SU-DHL-6 (cell line): ENCODE data around the gene KRTAP12-1.

ENCODE experiments used
- H2AFZ ChIP-seq: fragments of 200-600 bp; sonication (generic); 2 replicates; pipeline ENCODE4 v1.6.1; 2014; ENCODE audit warnings: low read depth, mild to moderate bottlenecking, moderate library complexity, mixed read lengths, antibody characterized with exemption, low read length; ENCODE audit not compliant: severe bottlenecking
- H3F3A ChIP-seq: fragments of 200-600 bp; shearing (Covaris generic); 2 replicates; pipeline ENCODE4 v1.6.0; 2016; ENCODE audit warnings: antibody characterized with exemption, mild to moderate bottlenecking; ENCODE audit not compliant: insufficient read depth
- H3K27ac ChIP-seq: fragments of 200-600 bp; sonication (generic); 2 replicates; pipeline ENCODE4 v1.5.1; 2016; ENCODE audit warnings: low read depth, mild to moderate bottlenecking, low read length, moderate library complexity, mixed read lengths
- H3K27me3 ChIP-seq: fragments of 200-600 bp; sonication (generic), shearing (Covaris generic); 2 replicates; pipeline ENCODE4 v1.6.0; 2014; ENCODE audit warnings: mild to moderate bottlenecking, low read length
- H3K36me3 ChIP-seq: fragments of 200-600 bp; sonication (generic); 2 replicates; pipeline ENCODE4 v1.6.1; 2014; ENCODE audit warnings: mild to moderate bottlenecking, low read length, mixed read lengths
- H3K4me2 ChIP-seq: fragments of 300-600, 200-600 bp; shearing (Covaris generic), sonication (generic); 2 replicates; pipeline ENCODE4 v1.6.0; 2014; ENCODE audit warnings: low read length, low read depth, mild to moderate bottlenecking; ENCODE audit not compliant: poor library complexity, severe bottlenecking
- H3K4me3 ChIP-seq: fragments of 200-600 bp; sonication (generic); 2 replicates; pipeline ENCODE4 v1.5.1; 2014; ENCODE audit warnings: antibody characterized with exemption, low read length, mild to moderate bottlenecking, mixed read lengths; ENCODE audit not compliant: insufficient read depth, poor library complexity, severe bottlenecking
- H3K79me2 ChIP-seq: fragments of 200-600 bp; sonication (generic); 2 replicates; pipeline ENCODE4 v1.6.1; 2014; ENCODE audit warnings: mild to moderate bottlenecking, low read length, moderate library complexity; ENCODE audit not compliant: insufficient read depth
- H3K9ac ChIP-seq: fragments of 200-600 bp; sonication (generic); 2 replicates; pipeline ENCODE4 v1.7.0; 2014; ENCODE audit warnings: mild to moderate bottlenecking, low read length
- H3K9me2 ChIP-seq: fragments of 200-600 bp; sonication (generic); replicated peaks from 2 replicates; pipeline ENCODE4 v1.6.1; 2014; ENCODE audit warnings: low read length; ENCODE audit not compliant: insufficient read depth
- H3K9me3 ChIP-seq: fragments of 200-600 bp; sonication (generic); 2 replicates; pipeline ENCODE4 v1.6.1; 2014; ENCODE audit warnings: low read length, mixed read lengths; ENCODE audit not compliant: insufficient read depth
- H4K20me1 ChIP-seq: fragments of 200-600 bp; sonication (generic); 2 replicates; pipeline ENCODE4 v1.6.1; 2014; ENCODE audit warnings: low read depth, mild to moderate bottlenecking, antibody characterized with exemption, low read length, moderate library complexity, mixed read lengths
- EZH2phosphoT487 ChIP-seq: fragments of 200-600 bp; sonication (generic), shearing (Covaris generic); conservative IDR thresholded peaks from 2 replicates; pipeline ENCODE4 v1.6.1; 2018; ENCODE audit warnings: mild to moderate bottlenecking, antibody characterized with exemption, low read length, moderate library complexity, mixed read lengths
- TF ChIP-seq, protein P1 (sequence below): fragments of 200-600 bp; sonication (generic); IDR thresholded peaks from one replicate; pipeline ENCODE4 v1.5.1; 2017; ENCODE audit warnings: antibody characterized with exemption, mild to moderate bottlenecking, low read length, moderate library complexity; ENCODE audit not compliant: insufficient read depth, poor library complexity, severe bottlenecking

Gene KRTAP12-1

GRCh38 chr21:44637018-44637850, 44.7 kb downstream of the KRTAP12-1 start, which contains the start of gene KRTAP10-10:
Gene KRTAP10-10 (plus strand): TSS chr21:44637356. CDS start chr21:44637418, 62 bp downstream.
- Histone ChIP-seq H3K79me2 (no peaks in the 10 kb centered on the region), H3K4me3 (no peak within 1 kb of the TSS), H3F3A (no peaks in the 10 kb centered on the region), H3K36me3 (no peaks in the 10 kb centered on the region), H4K20me1 (no peaks in the 10 kb centered on the region), H3K9me2 (no peaks in the 10 kb centered on the region), H3K9ac (no peak within 1 kb of the TSS), H3K27ac (no peak within 1 kb of the TSS), H3K9me3 (no peaks in the 10 kb centered on the region), H3K4me2 (no peak within 1 kb of the TSS), H3K27me3 (no peaks in the 10 kb centered on the region), H2AFZ (no peak within 1 kb of the TSS)
- no peak for TF ChIP-seq EZH2phosphoT487
- TF ChIP-seq, protein P1, sequence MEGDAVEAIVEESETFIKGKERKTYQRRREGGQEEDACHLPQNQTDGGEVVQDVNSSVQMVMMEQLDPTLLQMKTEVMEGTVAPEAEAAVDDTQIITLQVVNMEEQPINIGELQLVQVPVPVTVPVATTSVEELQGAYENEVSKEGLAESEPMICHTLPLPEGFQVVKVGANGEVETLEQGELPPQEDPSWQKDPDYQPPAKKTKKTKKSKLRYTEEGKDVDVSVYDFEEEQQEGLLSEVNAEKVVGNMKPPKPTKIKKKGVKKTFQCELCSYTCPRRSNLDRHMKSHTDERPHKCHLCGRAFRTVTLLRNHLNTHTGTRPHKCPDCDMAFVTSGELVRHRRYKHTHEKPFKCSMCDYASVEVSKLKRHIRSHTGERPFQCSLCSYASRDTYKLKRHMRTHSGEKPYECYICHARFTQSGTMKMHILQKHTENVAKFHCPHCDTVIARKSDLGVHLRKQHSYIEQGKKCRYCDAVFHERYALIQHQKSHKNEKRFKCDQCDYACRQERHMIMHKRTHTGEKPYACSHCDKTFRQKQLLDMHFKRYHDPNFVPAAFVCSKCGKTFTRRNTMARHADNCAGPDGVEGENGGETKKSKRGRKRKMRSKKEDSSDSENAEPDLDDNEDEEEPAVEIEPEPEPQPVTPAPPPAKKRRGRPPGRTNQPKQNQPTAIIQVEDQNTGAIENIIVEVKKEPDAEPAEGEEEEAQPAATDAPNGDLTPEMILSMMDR, result no peak

GRCh38 chr21:44636209-44637017, 45.5 kb downstream of the KRTAP12-1 start:
- H3K4me2 ChIP-seq, result no peak overlapping the region
- H3K27me3 ChIP-seq, result no peaks in the 10 kb centered on the region
- no peaks in the 10 kb centered on the region for H4K20me1 ChIP-seq
- H3K36me3 ChIP-seq, result no peaks in the 10 kb centered on the region
- no peak overlapping the region for H3K27ac ChIP-seq
- no peaks in the 10 kb centered on the region for H3K9me2 ChIP-seq
- H3K9ac ChIP-seq, result no peak overlapping the region
- TF ChIP-seq, protein P1, result no peak
- TF ChIP-seq EZH2phosphoT487, result no peak
- no peaks in the 10 kb centered on the region for H3K9me3 ChIP-seq
- no peaks in the 10 kb centered on the region for H3K79me2 ChIP-seq
- H3K4me3 ChIP-seq, result no peak overlapping the region
- H2AFZ ChIP-seq, result no peak overlapping the region
- no peaks in the 10 kb centered on the region for H3F3A ChIP-seq

- Histone ChIP-seq H2AFZ (no peak overlapping the region), H3F3A (no peaks in the 10 kb centered on the region), H4K20me1 (no peaks in the 10 kb centered on the region), H3K9me3 (no peaks in the 10 kb centered on the region), H3K36me3 (no peaks in the 10 kb centered on the region), H3K4me2 (no peak overlapping the region), H3K9me2 (no peaks in the 10 kb centered on the region), H3K27me3 (no peaks in the 10 kb centered on the region), H3K4me3 (no peak overlapping the region), H3K9ac (no peak overlapping the region), H3K79me2 (no peaks in the 10 kb centered on the region), H3K27ac (no peak overlapping the region)
- TF ChIP-seq, protein P1, result no peak
- no peak for TF ChIP-seq EZH2phosphoT487
Measured at GRCh38 chr21:44632067-44632466, 49.9 kb downstream of the KRTAP12-1 start.
